ENCODE data around the gene LAMA1.

LAMA1 gene

GRCh38 chr18:6891788-6892187 is 225.8 kb downstream of the LAMA1 start:
- DNase-seq (ENCODE audit: low read depth in 1 of 2, low spot score in 1 of 2), result no peak
- TF ChIP-seq JUND (IDR thresholded peaks at IDR 0.05; ENCODE audit: low read depth), result no peak
- in situ Hi-C loops (cut with HindIII; ENCODE audit: low pct_unique_long_range_greater_than_20kb, low sequenced_read_pairs), result no loop called here

Measured in T47D (cell line).